ENCODE data around the gene ACOT9. TPM values are rescaled to one million over a fixed set of nuclear protein-coding genes. Genes with fewer than 3 reads are reported as not detected.

The ACOT9 gene
- total RNA-seq, 6 donors from 2014 or later = 40.3 to 54.5 (median 45.1) TPM

GRCh38 chrX:23720117-23720677 lies 22.9 kb downstream of the ACOT9 start:
- Histone ChIP-seq H3K4me1 (no peaks in the 10 kb centered on the region), H3K36me3 (peaks cover 0 to 59% (median 15%) of the 10 kb centered on the region in 4 donors), H3K27ac (no peak overlapping the region), H3K9me3 (no peaks in the 10 kb centered on the region), H3K4me3 (no peak overlapping the region), H3K27me3 (no peaks in the 10 kb centered on the region)
- no peak for TF ChIP-seq POLR2A (IDR thresholded peaks at IDR 0.05)
- no peak for TF ChIP-seq EP300 (IDR thresholded peaks at IDR 0.05)
- no peak for TF ChIP-seq POLR2AphosphoS5 (IDR thresholded peaks at IDR 0.05)
- ATAC-seq (ENCODE audit: low FRiP score in 2 of 2) = no peak
- no peak for DNase-seq
- 77 to 83% methylated on average over 8 of the region's 8 CpGs for WGBS, 2 donors

GRCh38 chrX:23705235-23705634 lies 37.8 kb downstream of the ACOT9 start:
- H3K9me3 ChIP-seq = no peaks in the 10 kb centered on the region
- ATAC-seq (ENCODE audit: low FRiP score in 2 of 2) = no peak
- H3K4me1 ChIP-seq = no peaks in the 10 kb centered on the region
- H3K4me3 ChIP-seq = no peak overlapping the region
- H3K27ac ChIP-seq = no peak overlapping the region
- no peak for TF ChIP-seq POLR2AphosphoS5 (IDR thresholded peaks at IDR 0.05)
- TF ChIP-seq EP300 (IDR thresholded peaks at IDR 0.05) = no peak
- TF ChIP-seq POLR2A (IDR thresholded peaks at IDR 0.05) = no peak
- TF ChIP-seq CTCF (IDR thresholded peaks at IDR 0.05) = no peak
- DNase-seq = no peak
- peaks cover 0 to 64% (median 22%) of the 10 kb centered on the region in 4 donors for H3K36me3 ChIP-seq
- 73 to 99% methylated on average over 5 of the region's 5 CpGs for WGBS, 2 donors
- H3K27me3 ChIP-seq = no peaks in the 10 kb centered on the region

- DNase-seq (no peak), ATAC-seq (ENCODE audit: low FRiP score in 2 of 2) (no peak)
- Histone ChIP-seq H3K27ac (no peak overlapping the region), H3K9me3 (no peaks in the 10 kb centered on the region), H3K4me1 (no peaks in the 10 kb centered on the region), H3K36me3 (peaks cover 0 to 63% (median 22%) of the 10 kb centered on the region in 4 donors), H3K27me3 (no peaks in the 10 kb centered on the region), H3K4me3 (no peak overlapping the region)
- TF ChIP-seq EP300 (IDR thresholded peaks at IDR 0.05) (no peak), POLR2AphosphoS5 (IDR thresholded peaks at IDR 0.05) (no peak), CTCF (IDR thresholded peaks at IDR 0.05) (no peak), POLR2A (IDR thresholded peaks at IDR 0.05) (no peak)
- 77 to 91% methylated on average over 5 of the region's 5 CpGs for WGBS, 2 donors
Observed at GRCh38 chrX:23704673-23705206, 38.3 kb downstream of the ACOT9 start.

GRCh38 chrX:23699636-23700194 lies 43.4 kb downstream of the ACOT9 start:
- TF ChIP-seq CTCF (IDR thresholded peaks at IDR 0.05) (no peak), EP300 (IDR thresholded peaks at IDR 0.05) (no peak), POLR2A (IDR thresholded peaks at IDR 0.05) (no peak), POLR2AphosphoS5 (IDR thresholded peaks at IDR 0.05) (no peak)
- peak; percentile 49 to 53 for ATAC-seq (ENCODE audit: low FRiP score in 2 of 2)
- 49 to 64% methylated on average over 11 to 16 of the region's 16 CpGs for WGBS, 2 donors

GRCh38 chrX:23694606-23695005 lies 48.5 kb downstream of the ACOT9 start:
- WGBS, 2 donors = 3 to 8% methylated on average over 8 of the region's 8 CpGs
- H3K36me3 ChIP-seq = no peaks in the 10 kb centered on the region
- DNase-seq = peak in 1 of 2 donors; percentile 63
- TF ChIP-seq CTCF (IDR thresholded peaks at IDR 0.05) (peak in 3 of 6 experiments; percentile 26 to 54 (median 38)), POLR2AphosphoS5 (IDR thresholded peaks at IDR 0.05) (no peak), EP300 (IDR thresholded peaks at IDR 0.05) (no peak)
- no peak overlapping the region for H3K27ac ChIP-seq
- H3K9me3 ChIP-seq = no peaks in the 10 kb centered on the region
- H3K27me3 ChIP-seq = no peaks in the 10 kb centered on the region
- H3K4me3 ChIP-seq = no peak overlapping the region
- ATAC-seq (ENCODE audit: low FRiP score in 2 of 2) = peak in 1 of 2 donors; percentile 63
- H3K4me1 ChIP-seq = no peaks in the 10 kb centered on the region

More at GRCh38 chrX:23699636-23700194, 43.4 kb downstream of the ACOT9 start:
- Histone ChIP-seq H3K27me3 (no peaks in the 10 kb centered on the region), H3K36me3 (peaks cover 0 to 25% (median 2%) of the 10 kb centered on the region in 4 donors), H3K4me3 (peak overlapping the region in 1 of 4 donors; percentile 3), H3K9me3 (no peaks in the 10 kb centered on the region), H3K4me1 (no peaks in the 10 kb centered on the region), H3K27ac (no peak overlapping the region)
- DNase-seq = peak in 1 of 2 donors; percentile 42
